Liver (tissue), 9 donors: ENCODE measurements around the gene STUM. TPM values are rescaled to one million over a fixed set of nuclear protein-coding genes. Genes with fewer than 3 reads are reported as not detected.

Experiments used
- DNase-seq: peaks from one replicate; pipeline ENCODE4 v3.0.0-alpha.2; 2017; ENCODE audit warnings: low spot score
- H3K27ac ChIP-seq, 2 donors: one replicate each; pipeline ENCODE4 v1.7.0; 2013; ENCODE audit warnings: inconsistent platforms in 2 of 2, low read length in 2 of 2, control low read depth in 1 of 2, low read depth in 1 of 2, mild to moderate bottlenecking in 1 of 2
- H3K27me3 ChIP-seq, 4 donors: one replicate each; pipeline versions ENCODE4 v1.6.1 to v1.7.0; 2013; ENCODE audit warnings: low read length in 3 of 4, inconsistent platforms in 1 of 4, mild to moderate bottlenecking in 1 of 4, moderate library complexity in 1 of 4; ENCODE audit not compliant: control insufficient read depth in 4 of 4, insufficient read depth in 4 of 4
- H3K36me3 ChIP-seq, 4 donors: one replicate each; pipeline versions ENCODE4 v1.6.1 to v1.7.0; 2013; ENCODE audit warnings: low read length in 3 of 4, mild to moderate bottlenecking in 3 of 4, low read depth in 1 of 4, moderate library complexity in 1 of 4; ENCODE audit not compliant: control insufficient read depth in 4 of 4, insufficient read depth in 3 of 4
- H3K4me1 ChIP-seq, 4 donors: one replicate each; pipeline versions ENCODE4 v1.6.1 to v1.7.0; 2013; ENCODE audit warnings: low read length in 3 of 4, mild to moderate bottlenecking in 3 of 4, moderate library complexity in 1 of 4; ENCODE audit not compliant: control insufficient read depth in 4 of 4, insufficient read depth in 4 of 4
- H3K4me3 ChIP-seq, 3 donors: one replicate each; pipeline versions ENCODE4 v1.6.1 to v1.7.0; 2013; ENCODE audit warnings: low read length in 3 of 3, control low read depth in 1 of 3, low read depth in 1 of 3, mild to moderate bottlenecking in 1 of 3
- H3K9ac ChIP-seq, 2 donors: one replicate each; pipeline ENCODE4 v1.7.0; 2013; ENCODE audit warnings: low read length in 2 of 2, mild to moderate bottlenecking in 2 of 2, moderate library complexity in 2 of 2, control low read depth in 1 of 2, low read depth in 1 of 2
- H3K9me3 ChIP-seq, 4 donors: one replicate each; pipeline versions ENCODE4 v1.6.1 to v1.7.0; 2013; ENCODE audit warnings: low read length in 3 of 4; ENCODE audit not compliant: control insufficient read depth in 4 of 4
- ATF3 ChIP-seq: IDR thresholded peaks from 2 replicates; pipeline ENCODE4 v1.6.1; 2016; ENCODE audit warnings: antibody characterized with exemption
- CTCF ChIP-seq: fragments of 150-350 bp; IDR thresholded peaks from 2 replicates; pipeline ENCODE4 v1.5.1; 2017; ENCODE audit warnings: improper control_type of control experiment, low read depth, low read length; ENCODE audit not compliant: missing input control
- EGR1 ChIP-seq, 2 donors: IDR thresholded peaks; 2 replicates each; pipeline ENCODE4 v1.6.1; 2016 to 2018; ENCODE audit warnings: antibody characterized with exemption in 2 of 2, low read depth in 2 of 2
- FOXA1 ChIP-seq: IDR thresholded peaks from 2 replicates; pipeline ENCODE4 v1.6.1; 2016; ENCODE audit warnings: antibody characterized with exemption
- FOXA2 ChIP-seq: IDR thresholded peaks from 2 replicates; pipeline ENCODE4 v1.6.1; 2016; ENCODE audit warnings: antibody characterized with exemption
- GABPA ChIP-seq, 2 donors: IDR thresholded peaks in 1 of 2; conservative IDR thresholded peaks in 1 of 2; 2 replicates each; pipeline ENCODE4 v1.6.1; 2016; ENCODE audit warnings: antibody characterized with exemption in 2 of 2, mild to moderate bottlenecking in 1 of 2, moderate library complexity in 1 of 2
- HNF4A ChIP-seq, 2 donors: conservative IDR thresholded peaks; 2 replicates each; pipeline ENCODE4 v1.6.1; 2016; ENCODE audit warnings: antibody characterized with exemption in 2 of 2, mild to moderate bottlenecking in 2 of 2
- HNF4G ChIP-seq: IDR thresholded peaks from 2 replicates; pipeline ENCODE4 v1.6.1; 2016; ENCODE audit warnings: antibody characterized with exemption
- JUND ChIP-seq, 2 donors: IDR thresholded peaks; 2 replicates each; pipeline ENCODE4 v1.6.1; 2016; ENCODE audit warnings: antibody characterized with exemption in 2 of 2
- MAX ChIP-seq: IDR thresholded peaks from 2 replicates; pipeline ENCODE4 v1.6.1; 2016; ENCODE audit warnings: antibody characterized with exemption
- NR2F2 ChIP-seq: IDR thresholded peaks from 2 replicates; pipeline ENCODE4 v1.6.1; 2016; ENCODE audit warnings: antibody characterized with exemption
- RAD21 ChIP-seq, 2 donors: IDR thresholded peaks; 2 replicates each; pipeline ENCODE4 v1.6.1; 2016; ENCODE audit warnings: antibody characterized with exemption in 2 of 2, mild to moderate bottlenecking in 2 of 2
- REST ChIP-seq: IDR thresholded peaks from 2 replicates; pipeline ENCODE4 v1.6.1; 2016; ENCODE audit warnings: antibody characterized with exemption, mild to moderate bottlenecking
- RXRA ChIP-seq, 2 donors: IDR thresholded peaks; 2 replicates each; pipeline ENCODE4 v1.6.1; 2017 to 2018; ENCODE audit warnings: antibody characterized with exemption in 2 of 2, mild to moderate bottlenecking in 1 of 2
- SP1 ChIP-seq: IDR thresholded peaks from 2 replicates; pipeline ENCODE4 v1.6.1; 2018; ENCODE audit warnings: antibody characterized with exemption, mild to moderate bottlenecking
- TAF1 ChIP-seq: conservative IDR thresholded peaks from 2 replicates; pipeline ENCODE4 v1.6.1; 2016; ENCODE audit warnings: antibody characterized with exemption, mild to moderate bottlenecking
- YY1 ChIP-seq: IDR thresholded peaks from 2 replicates; pipeline ENCODE4 v1.6.1; 2016; ENCODE audit warnings: antibody characterized with exemption, mild to moderate bottlenecking
- ZBTB33 ChIP-seq: IDR thresholded peaks from 2 replicates; pipeline ENCODE4 v1.6.1; 2016; ENCODE audit warnings: antibody characterized with exemption
- WGBS: extraction: QIAGEN DNeasy Blood & Tissue Kit; methylation state at CpG from one replicate; pipeline ENCODE4 v1.1.7; 2013; 5-methylcytosine and 5-hydroxymethylcytosine counted together
- polyA plus RNA-seq, 2 donors: library from polyadenylated mRNA; stranded (reverse) in 1 of 2; unstranded in 1 of 2; fragments of 200-250 nt in 1 of 2; fragments of >200 nt in 1 of 2; fragmentation: Nextera tagmentation in 1 of 2; extraction: Ambion mirVana in 1 of 2; gene quantifications; one replicate each; pipeline versions ENCODE4 v1.2.1 to v1.2.3, GENCODE V29; 2013 to 2015
- total RNA-seq, 2 donors: library from RNA; depleted of rRNA; stranded (reverse); fragments of >200 nt; gene quantifications; one replicate each; pipeline ENCODE4 v1.2.3, GENCODE V29; 2014
- donor health status: healthy.
- donor health status: healthy.
- donor health status: healthy.
- donor health status: healthy.
- donor health status: healthy.

The STUM gene
- total and polyA plus RNA-seq, 4 donors: 0.03 to 0.14 (median 0.07) TPM

GRCh38 chr1:226656201-226656600 is 107.6 kb downstream of the STUM start:
- Histone ChIP-seq H3K4me3 (no peak overlapping the region), H3K27ac (no peak overlapping the region), H3K27me3 (no peaks in the 10 kb centered on the region), H3K4me1 (peaks cover 0 to 22% (median 2%) of the 10 kb centered on the region in 4 donors), H3K9ac (no peak overlapping the region), H3K9me3 (no peaks in the 10 kb centered on the region), H3K36me3 (no peaks in the 10 kb centered on the region)
- WGBS: 75% methylated on average over 4 of the region's 4 CpGs
- no peak for DNase-seq
- TF ChIP-seq HNF4A (conservative IDR thresholded peaks at IDR 0.05): no peak
- TF ChIP-seq ATF3: no peak
- no peak for TF ChIP-seq NR2F2
- no peak for TF ChIP-seq ZBTB33
- TF ChIP-seq RAD21 (IDR thresholded peaks at IDR 0.05): no peak
- TF ChIP-seq EGR1 (IDR thresholded peaks at IDR 0.05; ENCODE audit: low read depth in 2 of 2): no peak

GRCh38 chr1:226656601-226657277 is 108.2 kb downstream of the STUM start:
- no peak for TF ChIP-seq NR2F2
- TF ChIP-seq ZBTB33: no peak
- no peak for TF ChIP-seq FOXA1
- no peak for TF ChIP-seq EGR1 (IDR thresholded peaks at IDR 0.05; ENCODE audit: low read depth in 2 of 2)
- no peak for TF ChIP-seq CTCF
- TF ChIP-seq REST: no peak
- no peak for TF ChIP-seq RXRA (IDR thresholded peaks at IDR 0.05)
- no peak for TF ChIP-seq FOXA2
- no peak for TF ChIP-seq JUND (IDR thresholded peaks at IDR 0.05)
- no peak for TF ChIP-seq SP1
- TF ChIP-seq YY1: no peak
- TF ChIP-seq HNF4A (conservative IDR thresholded peaks at IDR 0.05): no peak
- no peak for TF ChIP-seq RAD21 (IDR thresholded peaks at IDR 0.05)
- TF ChIP-seq ATF3: no peak
- TF ChIP-seq TAF1: no peak
- no peak for TF ChIP-seq HNF4G
- no peak for TF ChIP-seq GABPA (IDR thresholded peaks at IDR 0.05 in 1 of 2, conservative IDR thresholded peaks at IDR 0.05 in 1 of 2)
- TF ChIP-seq MAX: no peak
- no peaks in the 10 kb centered on the region for H3K9me3 ChIP-seq
- 63% methylated on average over 12 of the region's 12 CpGs for WGBS
- no peak for DNase-seq
- no peak overlapping the region for H3K9ac ChIP-seq
- no peak overlapping the region for H3K27ac ChIP-seq
- no peaks in the 10 kb centered on the region for H3K36me3 ChIP-seq
- no peaks in the 10 kb centered on the region for H3K27me3 ChIP-seq
- H3K4me1 ChIP-seq: peaks cover 0 to 22% (median 2%) of the 10 kb centered on the region in 4 donors
- no peak overlapping the region for H3K4me3 ChIP-seq
